ENCODE results near the gene ZNF350.
A peak's percentile ranks its signal among the peaks of the same experiment; 100 is the strongest.
"Not testable (repeated sequence)": the region's sequence is repeated elsewhere in the genome, so short reads cannot be mapped to it uniquely, and the experiment has no call there.

Gene ZNF350

DNA sequence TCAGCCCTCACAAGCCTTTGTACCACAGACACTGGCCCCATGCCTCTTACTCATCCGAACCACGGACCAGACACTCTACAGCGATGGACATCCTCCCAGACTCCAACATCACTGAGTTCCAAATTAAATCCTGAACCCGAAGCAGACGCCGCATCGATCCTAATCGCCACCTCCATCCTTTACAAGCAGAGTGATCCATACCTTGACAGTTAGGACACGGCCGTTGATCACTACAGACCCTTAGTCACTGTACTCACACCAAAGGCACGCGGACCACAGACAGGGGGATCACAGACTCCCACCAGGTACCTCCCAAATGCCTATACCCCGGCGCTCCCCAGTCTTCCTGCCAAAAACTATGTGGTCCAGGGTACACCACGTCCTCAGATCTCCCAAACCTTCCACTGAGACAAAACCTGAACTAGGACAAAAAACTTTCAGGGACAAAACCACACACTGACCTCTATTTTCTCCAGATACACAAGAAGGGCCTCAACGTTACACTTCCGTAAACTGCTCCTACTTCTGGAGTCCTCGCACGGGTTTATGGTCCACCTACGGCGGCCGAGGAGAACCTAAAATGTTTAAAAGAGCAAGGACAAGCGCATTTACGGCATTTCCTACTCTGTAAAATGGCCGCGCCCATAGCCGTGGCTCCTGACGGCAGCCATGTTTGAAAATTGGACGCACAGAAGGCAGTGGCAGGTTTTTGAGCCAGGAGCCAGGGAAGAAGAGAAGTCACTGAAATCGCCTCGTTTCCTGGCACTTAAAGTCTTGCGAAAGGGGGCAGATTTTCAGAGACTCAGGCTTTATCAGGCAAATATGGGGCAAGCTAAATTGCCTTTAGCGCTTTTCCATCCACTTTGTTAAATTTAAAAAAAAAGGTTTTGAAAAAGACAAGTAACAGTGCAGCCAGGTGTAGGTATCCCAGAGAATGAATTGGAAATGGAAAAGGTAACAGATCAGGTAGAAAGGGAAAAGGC, at the start of gene ZNF350:
ZNF350 (minus strand) TSS at position 532 of the 983 bp plus-strand sequence. CDS start 12,480 bp downstream, outside the sequence.
- no peak for DNase-seq

DNA sequence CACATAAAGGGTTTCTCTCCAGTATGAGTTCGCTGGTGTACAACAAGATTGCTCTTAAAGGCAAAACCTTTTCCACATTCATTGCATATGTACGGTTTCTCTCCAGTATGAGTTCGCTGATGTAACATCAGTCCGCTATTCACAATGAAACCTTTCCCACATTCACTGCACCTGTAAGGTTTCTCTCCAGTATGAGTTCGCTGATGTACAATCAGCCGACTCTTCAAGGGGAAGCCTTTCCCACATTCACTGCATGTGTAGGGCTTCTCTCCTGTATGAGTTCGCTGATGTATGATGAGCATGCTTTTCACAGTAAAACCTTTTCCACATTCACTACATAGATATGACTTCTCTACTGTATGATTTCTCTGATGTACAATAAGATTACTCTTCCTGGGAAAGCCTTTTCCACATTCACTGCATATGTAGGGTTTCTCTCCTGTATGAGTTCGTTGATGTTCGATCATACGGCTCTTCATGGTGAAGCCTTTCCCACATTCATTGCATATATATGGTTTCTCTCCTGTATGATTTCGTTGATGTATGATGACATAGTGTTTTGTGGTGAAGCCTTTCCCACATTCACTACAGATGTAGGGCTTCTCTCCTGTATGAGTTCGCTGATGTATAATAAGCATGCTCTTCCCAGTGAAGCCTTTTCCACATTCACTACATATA, 47.5 kb upstream of the ZNF350 start:
- DNase-seq, result no peak

DNA sequence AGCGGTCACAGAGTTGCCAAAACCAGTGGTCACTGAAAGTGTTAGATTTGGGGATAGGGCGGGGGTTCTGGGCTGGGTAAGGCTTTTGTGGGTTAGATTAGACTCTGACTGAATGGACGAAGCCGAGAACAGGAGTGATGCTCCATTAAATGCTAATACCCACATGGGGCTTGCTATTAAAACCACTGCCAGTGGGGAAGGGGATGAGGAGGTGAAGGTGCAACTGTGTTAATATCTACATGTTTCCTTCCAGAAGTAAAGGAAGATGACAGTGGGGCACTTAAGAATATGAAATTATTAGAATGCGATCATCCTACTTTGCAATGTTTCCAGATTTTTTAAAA, 42.1 kb upstream of the ZNF350 start:
- no peak for DNase-seq

DNA sequence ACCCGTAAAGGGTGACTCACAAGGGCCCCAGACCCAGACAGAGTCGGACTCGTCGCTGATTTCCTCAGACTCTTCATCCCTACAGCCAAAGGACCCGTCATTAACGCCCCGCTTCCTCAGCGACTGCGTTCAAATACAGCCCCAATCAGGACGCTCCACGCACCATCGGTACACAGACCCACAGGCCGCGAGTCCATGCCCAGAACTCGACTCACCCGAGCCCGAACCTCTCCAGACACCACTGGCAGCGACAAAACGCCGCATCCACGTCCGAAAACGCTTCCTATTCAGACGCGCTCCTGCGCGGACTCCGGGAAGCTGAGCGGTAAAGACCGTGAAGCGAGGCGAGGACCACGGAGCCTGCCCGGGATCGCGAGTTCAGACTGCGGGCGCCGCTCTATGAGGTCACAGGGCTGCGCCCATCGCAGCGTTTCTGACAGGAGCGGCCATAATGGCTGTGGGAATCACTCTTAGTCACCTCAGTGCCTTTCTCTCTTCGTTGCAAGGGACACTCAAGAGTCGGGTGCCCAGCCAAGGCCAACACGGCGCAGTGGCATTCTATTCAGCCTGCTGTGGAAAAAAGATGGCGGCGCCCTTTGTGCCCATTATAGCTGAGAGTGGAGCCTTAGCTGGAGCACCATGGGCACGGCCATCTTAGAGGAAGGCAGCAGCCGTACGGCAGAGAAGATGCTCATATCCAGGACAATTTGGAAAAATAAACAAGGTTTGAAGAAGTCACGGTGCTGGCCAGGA, 41.6 kb upstream of the ZNF350 start, which contains the start of gene ZNF614:
ZNF614 (minus strand) TSS at position 353 of the 753 bp plus-strand sequence. CDS start 2,634 bp downstream, outside the sequence.
- DNase-seq, result peak; percentile 52

DNA sequence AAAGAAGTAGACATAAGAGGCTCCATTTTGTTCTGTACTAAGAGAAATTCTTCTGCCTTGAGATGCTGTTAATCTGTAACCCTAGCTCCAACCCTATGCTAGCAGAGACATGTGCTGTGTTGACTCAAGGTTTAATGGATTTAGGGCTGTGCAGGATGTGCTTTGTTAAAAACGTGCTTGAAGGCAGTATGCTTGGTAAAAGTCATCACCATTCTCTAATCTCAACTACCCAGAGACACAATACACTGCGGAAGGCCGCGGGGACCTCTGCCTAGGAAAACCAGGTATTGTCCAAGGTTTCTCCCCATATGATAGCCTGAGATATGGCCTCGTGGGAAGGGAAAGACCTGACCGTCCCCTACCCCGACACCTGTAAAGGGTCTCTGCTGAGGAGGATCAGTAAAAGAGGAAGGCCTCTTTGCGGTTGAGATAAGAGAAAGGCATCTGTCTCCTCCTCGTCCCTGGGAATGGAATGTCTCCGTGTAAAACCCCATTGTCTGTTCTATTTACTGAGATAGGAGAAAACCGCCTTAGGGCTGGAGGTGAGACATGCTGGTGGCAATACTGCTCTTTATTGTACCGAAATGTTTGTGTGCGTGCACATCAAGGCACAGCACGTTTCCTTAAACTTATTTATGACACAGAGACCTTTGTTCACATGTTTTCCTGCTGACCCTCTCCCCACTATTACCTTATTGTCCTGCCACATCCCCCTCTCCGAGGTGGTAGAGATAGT, 39.8 kb upstream of the ZNF350 start:
- not testable (repeated sequence) for DNase-seq

DNA sequence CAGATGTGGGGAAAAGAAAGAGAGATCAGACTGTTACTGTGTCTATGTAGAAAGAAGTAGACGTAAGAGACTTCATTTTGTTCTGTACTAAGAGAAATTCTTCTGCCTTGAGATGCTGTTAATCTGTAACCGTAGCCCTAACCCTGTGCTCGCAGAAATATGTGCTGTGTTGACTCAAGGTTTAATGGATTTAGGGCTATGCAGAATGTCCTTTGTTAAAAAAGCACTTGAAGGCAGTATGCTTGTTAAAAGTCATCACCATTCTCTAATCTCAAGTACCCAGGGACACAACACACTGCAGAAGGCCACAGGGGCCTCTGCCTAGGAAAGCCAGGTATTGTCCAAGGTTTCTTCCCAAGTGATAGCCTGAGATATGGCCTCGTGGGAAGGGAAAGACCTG, 37.8 kb upstream of the ZNF350 start:
- not testable (repeated sequence) for DNase-seq

DNA sequence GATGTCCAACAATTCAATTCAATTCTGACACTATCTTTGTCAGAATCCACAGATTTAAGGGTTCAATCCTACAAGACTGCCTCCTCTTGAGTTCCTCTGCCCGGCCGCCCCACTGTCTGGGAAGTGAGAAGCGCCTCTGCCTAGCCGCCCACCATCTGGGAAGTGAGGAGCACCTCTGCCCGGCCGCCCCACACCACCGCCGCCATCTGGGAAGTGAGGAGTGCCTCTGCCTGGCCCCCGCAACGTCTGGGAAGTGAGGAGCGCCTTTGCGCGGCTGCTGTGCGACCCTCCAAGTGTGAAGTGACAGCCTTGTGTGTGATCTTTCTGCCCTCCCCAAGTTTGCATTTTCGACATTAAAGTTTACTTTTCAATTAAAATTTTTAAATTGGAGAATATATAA, 35.6 kb upstream of the ZNF350 start:
- DNase-seq, result no peak

DNA sequence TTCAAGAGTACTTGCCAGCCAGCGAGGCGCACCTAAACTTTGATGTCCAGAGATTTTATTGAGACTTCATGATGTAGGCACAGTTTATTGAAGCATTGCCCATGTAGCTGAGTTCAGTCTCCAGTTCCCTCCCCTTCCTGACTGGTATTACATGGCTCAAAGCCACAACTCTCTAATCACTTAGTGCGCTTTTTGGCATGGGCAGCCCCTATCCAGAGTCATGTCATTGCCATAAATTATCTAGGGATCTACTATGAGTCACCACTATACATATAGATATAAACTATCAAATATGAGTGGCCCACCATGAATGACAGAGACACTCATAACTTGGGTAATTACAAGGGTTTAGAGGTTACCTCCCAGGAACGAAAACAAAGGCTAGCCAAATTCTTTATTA, 33.9 kb upstream of the ZNF350 start:
- no peak for DNase-seq

DNA sequence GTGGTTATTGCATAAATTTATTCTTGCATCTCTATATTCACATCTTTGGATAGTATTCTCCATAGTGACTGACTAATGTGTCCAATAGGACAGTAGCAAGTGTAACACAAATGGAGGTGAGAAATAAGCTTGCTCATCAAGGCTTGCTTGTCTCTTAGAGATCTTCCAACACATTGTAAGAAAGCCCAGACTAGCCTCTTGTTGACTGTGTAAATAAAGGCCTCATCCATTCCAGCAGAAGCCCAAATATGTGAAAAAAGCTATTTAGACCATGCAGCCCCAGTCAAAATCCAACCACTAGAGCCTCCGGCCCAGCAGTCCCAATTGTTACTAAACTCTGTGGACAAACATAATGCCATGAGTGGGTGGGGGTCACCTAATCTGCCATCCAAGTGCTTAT, 24.0 kb upstream of the ZNF350 start:
- DNase-seq, result no peak

DNA sequence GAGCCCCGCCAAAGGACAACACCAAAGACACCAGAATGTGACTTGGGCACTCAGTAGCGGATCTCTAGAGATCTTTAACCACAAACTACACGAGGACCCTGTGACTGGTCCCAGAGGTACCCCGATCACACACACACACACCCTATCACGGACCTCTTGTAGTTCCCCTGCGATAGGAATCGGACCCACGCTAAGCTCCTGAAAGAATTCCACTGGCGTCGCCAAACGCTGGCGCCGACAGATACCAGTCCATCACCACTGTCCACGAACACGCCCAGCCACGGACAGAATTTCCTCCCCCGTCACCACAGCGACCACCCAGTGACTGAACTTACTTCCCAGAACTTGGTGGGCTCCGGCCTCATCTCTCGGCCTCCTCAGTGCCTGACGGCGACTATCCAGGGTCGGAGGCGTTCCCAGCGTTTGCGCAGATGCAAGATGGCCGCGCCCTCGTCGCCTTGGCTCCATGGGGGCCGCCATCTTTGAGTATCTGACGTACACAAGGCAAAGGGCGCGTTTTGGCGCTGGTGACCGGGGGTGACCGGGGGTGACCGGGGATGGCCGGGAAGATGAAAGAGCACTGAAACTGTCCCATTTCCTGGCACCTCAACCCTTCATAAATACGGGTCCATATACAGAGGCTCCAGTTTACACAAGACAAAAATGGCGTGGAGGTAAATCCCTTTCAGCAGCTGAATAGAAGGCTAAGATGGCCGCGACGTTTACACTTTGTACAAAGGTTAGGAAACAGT, 21.3 kb upstream of the ZNF350 start, which contains the start of gene ZNF615:
ZNF615 (minus strand) TSS at position 406 of the 752 bp plus-strand sequence. CDS start 4,500 bp downstream, outside the sequence.
- DNase-seq, result no peak

DNA sequence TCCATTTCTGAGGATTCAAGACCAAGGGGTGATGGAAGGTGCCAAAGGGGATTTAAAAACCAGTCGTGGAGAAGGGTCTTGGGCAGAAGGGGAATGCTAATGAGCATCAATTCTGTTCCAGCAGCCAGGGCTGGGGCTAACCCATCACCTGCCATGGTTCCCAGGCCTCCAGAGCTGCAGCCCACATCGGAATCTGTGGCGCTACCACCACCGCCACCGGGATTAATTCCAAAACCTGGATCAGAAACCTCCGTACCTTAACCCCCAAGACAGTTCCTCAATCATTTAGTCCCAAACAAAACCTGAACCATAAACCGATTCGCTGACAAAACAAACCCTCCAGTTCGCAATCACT, 20.8 kb upstream of the ZNF350 start:
- DNase-seq, result no peak

DNA sequence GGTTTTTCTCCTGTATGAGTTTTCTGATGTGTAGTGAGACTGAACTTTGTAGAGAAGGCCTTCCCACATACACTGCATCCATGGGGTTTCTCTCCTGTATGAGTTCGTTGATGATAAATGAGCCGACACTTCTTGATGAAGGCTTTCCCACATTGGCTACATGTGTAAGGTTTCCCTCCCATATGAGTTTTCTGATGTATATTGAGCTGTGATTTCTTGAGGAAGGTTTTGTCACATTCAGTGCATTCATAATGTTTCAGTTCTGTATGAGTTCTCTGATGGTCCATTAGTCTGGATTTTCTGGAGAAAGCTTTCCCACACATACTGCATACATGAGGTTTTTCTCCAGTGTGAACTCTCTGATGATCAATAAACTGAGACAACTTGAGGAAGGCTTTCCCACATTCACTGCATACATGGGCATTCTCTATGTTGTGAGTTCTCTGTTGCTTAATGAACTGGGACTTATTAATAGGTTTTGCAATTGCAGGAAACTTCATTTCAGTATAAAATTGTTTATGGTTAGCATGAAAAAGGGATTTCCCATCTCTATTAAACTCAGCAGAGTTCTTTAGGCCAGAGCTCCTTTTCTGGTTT, 7.5 kb upstream of the ZNF350 start:
- no peak for DNase-seq

DNA sequence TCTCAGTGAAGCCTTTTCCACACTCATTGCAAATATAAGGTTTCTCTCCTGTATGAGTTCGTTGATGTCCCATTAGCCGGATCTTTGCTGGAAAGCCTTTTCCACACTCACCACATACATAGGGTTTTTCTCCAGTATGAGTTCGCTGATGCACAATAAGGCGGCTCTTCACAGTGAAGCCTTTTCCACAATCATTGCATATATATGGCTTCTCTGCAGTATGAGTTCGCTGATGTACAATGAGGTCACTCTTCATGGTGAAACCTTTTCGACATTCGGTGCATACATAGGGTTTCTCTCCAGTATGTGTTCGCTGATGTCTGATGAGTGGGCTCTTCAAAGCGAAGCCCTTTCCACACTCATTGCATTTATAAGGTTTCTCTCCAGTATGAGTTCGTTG, 6.8 kb upstream of the ZNF350 start:
- no peak for DNase-seq

DNA sequence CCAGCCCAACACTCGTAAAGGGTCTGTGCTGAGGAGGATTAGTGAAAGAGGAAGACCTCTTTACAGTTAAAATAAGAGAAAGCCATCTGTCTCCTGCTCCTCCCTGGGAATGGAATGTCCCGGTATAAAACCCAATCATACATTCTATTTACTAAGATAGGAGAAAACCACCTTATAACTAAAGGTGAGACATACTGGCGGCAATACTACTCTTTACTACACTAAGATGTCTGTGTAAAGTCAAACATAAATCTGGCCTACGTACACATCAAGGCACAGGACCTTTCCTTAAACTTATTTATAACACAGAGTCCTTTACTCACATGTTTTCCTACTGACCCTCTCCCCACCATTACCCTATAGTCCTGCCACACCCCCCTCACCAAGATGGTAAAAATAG, 3.3 kb downstream of the ZNF350 start:
- no peak for DNase-seq

DNA sequence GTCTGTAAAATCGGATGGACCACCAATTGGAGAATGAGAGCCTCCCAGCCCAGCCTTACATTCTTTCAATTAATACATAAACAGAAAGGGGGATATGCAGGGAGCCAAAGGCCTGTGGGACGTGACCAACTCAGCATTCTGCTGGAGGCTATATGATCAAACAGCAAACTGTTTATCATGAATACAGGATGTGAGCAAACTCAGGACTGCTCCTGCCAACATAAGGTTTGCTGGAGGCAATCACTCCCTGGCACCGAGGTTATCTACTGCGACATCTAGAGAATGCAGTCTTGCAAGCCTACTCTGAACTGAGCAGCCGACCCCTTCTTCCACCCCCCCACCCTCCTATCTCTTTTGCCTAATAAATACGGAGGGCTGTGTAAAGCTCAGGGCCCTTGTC, 5.7 kb downstream of the ZNF350 start:
- not testable (repeated sequence) for DNase-seq

DNA sequence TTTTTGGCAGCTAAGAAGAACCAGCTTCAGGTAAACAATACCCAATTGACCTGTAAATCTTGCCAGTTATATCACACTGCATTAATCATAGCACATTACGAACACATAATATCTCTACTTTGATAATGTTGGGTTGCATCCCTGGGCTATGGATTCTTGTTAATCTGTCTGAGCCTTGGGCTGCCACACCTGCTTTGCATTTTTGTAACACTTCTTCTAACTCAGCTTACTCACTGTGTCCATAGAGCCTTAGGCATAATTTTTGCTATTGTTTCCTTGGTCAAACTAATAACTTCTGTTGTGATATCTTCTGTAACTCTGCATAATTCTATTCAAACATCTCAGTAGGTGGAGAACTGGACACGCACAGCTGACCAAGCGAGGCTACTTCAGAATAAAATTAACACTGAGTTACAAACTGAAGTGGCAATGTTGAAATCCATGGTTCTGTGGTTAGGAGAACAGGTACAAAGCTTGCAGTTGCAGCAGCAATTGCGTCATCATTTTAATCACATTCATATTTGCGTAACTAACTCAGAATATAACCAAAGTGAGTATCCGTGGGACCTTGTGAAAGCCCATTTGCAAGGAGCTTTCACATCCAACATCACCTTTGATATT, 6.4 kb downstream of the ZNF350 start:
- no peak for DNase-seq

DNA sequence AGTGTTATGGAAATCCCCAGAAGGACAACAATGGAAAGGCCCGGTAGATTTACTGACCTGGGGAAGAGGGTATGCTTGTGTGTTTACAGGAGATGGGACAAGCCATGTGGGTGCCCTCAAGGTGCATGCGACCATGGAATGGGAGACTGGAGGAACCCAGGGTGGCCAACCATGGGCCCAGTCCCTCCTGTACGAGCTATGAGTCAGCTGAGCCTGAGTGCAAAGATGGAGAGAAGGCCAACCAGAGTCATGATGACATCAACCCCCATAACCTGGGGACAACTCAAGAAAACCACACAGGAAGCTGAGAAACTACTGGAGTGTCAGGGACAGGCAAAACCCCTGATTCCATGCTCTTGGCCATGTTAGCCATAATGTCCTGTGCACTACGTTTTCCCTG, 7.8 kb downstream of the ZNF350 start:
- DNase-seq, result no peak

DNA sequence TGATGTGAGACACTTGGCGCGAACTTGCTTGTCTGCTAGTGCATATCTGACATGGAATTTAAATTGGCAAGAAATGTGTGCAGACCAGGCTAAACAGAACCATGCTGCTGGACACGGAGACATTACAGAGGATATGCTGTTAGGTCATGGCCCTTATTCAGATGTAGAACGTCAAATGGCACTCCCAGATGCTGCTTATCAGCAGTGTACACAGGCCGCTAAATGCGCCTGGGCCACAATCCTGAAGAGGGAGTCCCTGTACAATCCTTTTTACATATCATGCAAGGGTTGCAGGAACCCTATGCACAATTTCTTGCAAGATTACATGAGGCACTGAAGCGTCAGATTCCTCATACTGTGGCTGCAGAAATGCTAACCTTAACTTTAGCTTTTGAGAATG, 9.3 kb downstream of the ZNF350 start:
- DNase-seq, result no peak

DNA sequence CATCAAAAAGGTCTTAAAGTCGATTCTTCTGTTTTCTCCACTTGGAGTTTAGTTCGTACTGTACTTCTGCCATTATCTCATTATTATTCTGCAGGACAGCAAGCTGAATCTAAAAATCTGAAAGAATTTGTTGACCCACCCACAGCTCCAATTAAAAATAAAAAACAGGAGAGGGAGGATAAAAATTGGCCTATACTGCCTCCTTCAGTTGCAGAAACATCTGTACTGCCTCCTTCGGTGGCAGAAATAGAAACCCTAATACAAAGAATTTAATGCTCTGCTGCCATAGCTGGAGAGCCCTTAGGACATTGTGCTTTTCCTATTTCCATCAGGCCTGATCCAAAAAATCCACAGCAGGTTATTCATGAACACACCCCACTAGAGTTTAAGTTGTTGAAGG, 9.8 kb downstream of the ZNF350 start:
- no peak for DNase-seq

DNA sequence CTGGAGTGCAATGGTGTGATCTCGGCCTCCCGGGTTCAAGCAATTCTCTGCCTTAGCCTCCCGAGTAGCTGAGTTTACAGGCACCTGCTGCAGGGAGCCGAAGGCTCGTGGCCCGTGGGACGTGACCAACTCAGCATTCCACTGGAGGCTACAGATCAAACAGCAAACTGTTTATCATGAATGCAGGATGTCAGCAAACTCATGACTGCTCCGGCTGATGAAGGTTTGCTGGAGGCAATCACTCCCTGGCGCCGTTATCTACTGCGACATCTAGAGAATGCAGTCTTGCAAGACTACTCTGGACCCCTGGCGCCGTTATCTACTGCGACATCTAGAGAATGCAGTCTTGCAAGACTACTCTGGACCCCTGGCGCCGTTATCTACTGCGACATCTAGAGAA, 10.9 kb downstream of the ZNF350 start:
- not testable (repeated sequence) for DNase-seq

DNA sequence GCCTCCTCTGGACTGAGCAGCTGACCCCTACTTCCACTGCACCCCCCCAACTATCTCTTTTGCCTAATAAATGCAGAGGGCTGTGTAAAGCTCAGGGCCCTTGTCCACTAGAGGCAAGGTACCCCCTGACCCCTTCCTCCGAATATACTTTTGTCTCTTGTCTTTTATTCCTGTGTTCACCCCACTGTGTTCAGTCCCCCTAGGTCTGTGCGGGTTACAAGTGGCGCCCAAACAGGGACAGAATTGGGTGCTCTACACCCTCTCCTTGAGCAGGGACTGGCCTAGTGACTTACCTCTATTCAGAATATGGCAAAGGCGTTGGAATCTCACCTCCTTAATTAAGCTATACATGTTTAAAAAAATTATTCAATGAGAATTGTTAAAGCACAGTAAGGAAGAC, 15.0 kb downstream of the ZNF350 start:
- DNase-seq, result no peak

Measured in NK-92 treated with Interleukin-12 subunit alpha and Interleukin-12 subunit beta, amount 100 ng/mL, for 24 hours (cell line).